Smooth muscle cell (in vitro differentiated cells): Measurements from ENCODE around the gene POLD2. TPM values are rescaled to one million over a fixed set of nuclear protein-coding genes. Genes with fewer than 3 reads are reported as not detected.

Experiments
- DNase-seq: peaks from one replicate; lab custom pipeline; 2025; ENCODE audit not compliant: unreplicated experiment; lab: John Stamatoyannopoulos, UW
- H2AFZ ChIP-seq: fragments of 200-600 bp; sonication (generic); 2 replicates; pipeline ENCODE4 v1.6.0; 2016; ENCODE audit warnings: antibody characterized with exemption, low read depth, mild to moderate bottlenecking
- H3F3A ChIP-seq: fragments of 200-600 bp; sonication (generic); 2 replicates; pipeline ENCODE4 v1.6.0; 2017; ENCODE audit warnings: antibody characterized with exemption, low read depth
- H3K27ac ChIP-seq: fragments of 200-600 bp; sonication (generic); 2 replicates; pipeline ENCODE4 v1.5.1; 2016; ENCODE audit warnings: low read depth, mild to moderate bottlenecking
- H3K27me3 ChIP-seq: fragments of 200-600 bp; sonication (generic); 2 replicates; pipeline ENCODE4 v1.6.1; 2016; ENCODE audit warnings: low read depth, mild to moderate bottlenecking
- H3K36me3 ChIP-seq: fragments of 200-600 bp; sonication (generic); 2 replicates; pipeline ENCODE4 v1.5.1; 2016; ENCODE audit warnings: low read depth
- H3K4me1 ChIP-seq: fragments of 200-600 bp; sonication (generic); 2 replicates; pipeline ENCODE4 v1.5.1; 2016; ENCODE audit warnings: low read depth
- H3K4me2 ChIP-seq: fragments of 200-600 bp; sonication (generic); 2 replicates; pipeline ENCODE4 v1.6.0; 2016; ENCODE audit warnings: mild to moderate bottlenecking
- H3K4me3 ChIP-seq: fragments of 200-600 bp; sonication (generic); 2 replicates; pipeline ENCODE4 v1.5.1; 2016; ENCODE audit warnings: mild to moderate bottlenecking
- H3K79me2 ChIP-seq: fragments of 200-600 bp; sonication (generic); 2 replicates; pipeline ENCODE4 v1.6.0; 2016; ENCODE audit warnings: low read depth, mild to moderate bottlenecking
- H3K9ac ChIP-seq: fragments of 200-600 bp; sonication (generic); 2 replicates; pipeline ENCODE4 v1.6.0; 2016; ENCODE audit warnings: low read depth
- H3K9me3 ChIP-seq: fragments of 200-600 bp; sonication (generic); replicated peaks from 2 replicates; pipeline ENCODE4 v1.5.1; 2016; ENCODE audit warnings: low read depth
- H4K20me1 ChIP-seq: fragments of 200-600 bp; sonication (generic); 2 replicates; pipeline ENCODE4 v1.6.0; 2016; ENCODE audit warnings: low read depth
- WGBS: methylation state at CpG from one replicate; pipeline ENCODE4 v1.1.7; 2016; ENCODE audit warnings: low lambda C conversion rate; 5-methylcytosine and 5-hydroxymethylcytosine counted together
- polyA plus RNA-seq: library from polyadenylated mRNA; unstranded; fragments of >200 nt; fragmentation: Nextera tagmentation; extraction: Ambion mirVana; gene quantifications from 2 replicates; pipeline ENCODE4 v1.2.1, GENCODE V29; 2016
- total RNA-seq: library from RNA; depleted of rRNA; stranded (reverse); fragments of >200 nt; gene quantifications from 2 replicates; pipeline ENCODE4 v1.2.3, GENCODE V29; 2014
- TF ChIP-seq, protein P1 (sequence below): fragments of 200-600 bp; sonication (generic); IDR thresholded peaks from 2 replicates; pipeline ENCODE4 v1.5.1; 2017; ENCODE audit warnings: borderline replicate concordance, mild to moderate bottlenecking, antibody characterized with exemption; ENCODE audit not compliant: insufficient read depth, poor library complexity, severe bottlenecking

POLD2 gene
- total and polyA plus RNA-seq, 2 experiments from 2014 or later, result 45.5 to 151 TPM

DNA sequence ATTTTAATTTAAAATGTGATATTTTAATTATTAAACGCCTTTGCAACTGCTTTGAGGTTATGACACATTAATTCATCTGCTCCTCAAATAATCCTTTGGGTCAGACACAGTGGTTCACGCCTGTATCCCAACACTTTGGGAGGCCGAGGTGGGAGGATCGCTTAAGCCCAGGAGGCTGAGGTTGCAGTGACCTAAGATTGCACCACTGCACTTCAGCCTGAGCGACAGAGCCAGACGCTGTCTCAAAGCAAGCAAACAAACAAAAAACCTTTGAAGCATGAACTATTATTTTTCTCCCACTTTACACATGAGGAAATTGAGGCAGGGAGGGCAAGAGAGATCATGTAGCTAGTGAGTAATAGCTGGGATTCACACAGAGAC is 1.5 kb upstream of the POLD2 start:
- peaks cover 8% of the 10 kb centered on the region for H3K9me3 ChIP-seq
- H3K9ac ChIP-seq, result no peak overlapping the region
- H3K79me2 ChIP-seq, result peaks cover 17% of the 10 kb centered on the region
- no peak overlapping the region for H3K4me2 ChIP-seq
- no peak overlapping the region for H2AFZ ChIP-seq
- no peak for DNase-seq
- no peak overlapping the region for H3K4me3 ChIP-seq
- H3K4me1 ChIP-seq, result peaks cover 12% of the 10 kb centered on the region
- H3K27me3 ChIP-seq, result no peaks in the 10 kb centered on the region
- 93% methylated on average over 6 of the region's 6 CpGs for whole genome bisulfite sequencing
- no peaks in the 10 kb centered on the region for H4K20me1 ChIP-seq
- no peak overlapping the region for H3K27ac ChIP-seq
- TF ChIP-seq, protein P1, sequence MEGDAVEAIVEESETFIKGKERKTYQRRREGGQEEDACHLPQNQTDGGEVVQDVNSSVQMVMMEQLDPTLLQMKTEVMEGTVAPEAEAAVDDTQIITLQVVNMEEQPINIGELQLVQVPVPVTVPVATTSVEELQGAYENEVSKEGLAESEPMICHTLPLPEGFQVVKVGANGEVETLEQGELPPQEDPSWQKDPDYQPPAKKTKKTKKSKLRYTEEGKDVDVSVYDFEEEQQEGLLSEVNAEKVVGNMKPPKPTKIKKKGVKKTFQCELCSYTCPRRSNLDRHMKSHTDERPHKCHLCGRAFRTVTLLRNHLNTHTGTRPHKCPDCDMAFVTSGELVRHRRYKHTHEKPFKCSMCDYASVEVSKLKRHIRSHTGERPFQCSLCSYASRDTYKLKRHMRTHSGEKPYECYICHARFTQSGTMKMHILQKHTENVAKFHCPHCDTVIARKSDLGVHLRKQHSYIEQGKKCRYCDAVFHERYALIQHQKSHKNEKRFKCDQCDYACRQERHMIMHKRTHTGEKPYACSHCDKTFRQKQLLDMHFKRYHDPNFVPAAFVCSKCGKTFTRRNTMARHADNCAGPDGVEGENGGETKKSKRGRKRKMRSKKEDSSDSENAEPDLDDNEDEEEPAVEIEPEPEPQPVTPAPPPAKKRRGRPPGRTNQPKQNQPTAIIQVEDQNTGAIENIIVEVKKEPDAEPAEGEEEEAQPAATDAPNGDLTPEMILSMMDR, result no peak
- H3F3A ChIP-seq, result peaks cover 6% of the 10 kb centered on the region
- no peaks in the 10 kb centered on the region for H3K36me3 ChIP-seq

DNA sequence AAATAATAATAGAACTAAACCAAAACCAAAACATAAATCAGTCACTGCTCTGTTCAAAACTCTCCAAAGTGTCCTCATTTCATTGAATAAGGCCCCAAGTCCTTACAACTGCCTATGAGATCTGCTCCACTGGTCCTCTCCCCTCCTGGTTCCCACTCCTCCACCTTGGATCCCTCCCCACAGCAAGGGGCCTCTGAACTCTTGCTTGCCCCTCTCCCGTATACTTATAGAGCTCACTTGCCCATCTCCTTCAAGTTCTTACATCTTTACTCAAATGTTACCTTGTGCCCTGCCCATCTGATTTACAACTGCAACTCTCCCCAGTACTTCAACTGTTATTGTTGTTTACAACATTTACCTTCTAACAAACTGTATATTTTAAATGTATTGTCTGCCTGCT is 819 bp downstream of the POLD2 start:
- peaks cover 6% of the 10 kb centered on the region for H3F3A ChIP-seq
- TF ChIP-seq, protein P1, result no peak
- peaks cover 12% of the 10 kb centered on the region for H3K4me1 ChIP-seq
- H3K9me3 ChIP-seq, result peaks cover 4% of the 10 kb centered on the region
- no peaks in the 10 kb centered on the region for H3K36me3 ChIP-seq
- H3K4me2 ChIP-seq, result peak overlapping the region; percentile 97
- no peaks in the 10 kb centered on the region for H4K20me1 ChIP-seq
- H2AFZ ChIP-seq, result peak overlapping the region; percentile 15
- peak overlapping the region; percentile 73 for H3K9ac ChIP-seq
- WGBS, result 41% methylated on average over 1 of the region's 1 CpG
- H3K4me3 ChIP-seq, result peak overlapping the region; percentile 73
- no peaks in the 10 kb centered on the region for H3K27me3 ChIP-seq
- peaks cover 17% of the 10 kb centered on the region for H3K79me2 ChIP-seq
- DNase-seq, result no peak
- peak overlapping the region; percentile 62 for H3K27ac ChIP-seq

DNA sequence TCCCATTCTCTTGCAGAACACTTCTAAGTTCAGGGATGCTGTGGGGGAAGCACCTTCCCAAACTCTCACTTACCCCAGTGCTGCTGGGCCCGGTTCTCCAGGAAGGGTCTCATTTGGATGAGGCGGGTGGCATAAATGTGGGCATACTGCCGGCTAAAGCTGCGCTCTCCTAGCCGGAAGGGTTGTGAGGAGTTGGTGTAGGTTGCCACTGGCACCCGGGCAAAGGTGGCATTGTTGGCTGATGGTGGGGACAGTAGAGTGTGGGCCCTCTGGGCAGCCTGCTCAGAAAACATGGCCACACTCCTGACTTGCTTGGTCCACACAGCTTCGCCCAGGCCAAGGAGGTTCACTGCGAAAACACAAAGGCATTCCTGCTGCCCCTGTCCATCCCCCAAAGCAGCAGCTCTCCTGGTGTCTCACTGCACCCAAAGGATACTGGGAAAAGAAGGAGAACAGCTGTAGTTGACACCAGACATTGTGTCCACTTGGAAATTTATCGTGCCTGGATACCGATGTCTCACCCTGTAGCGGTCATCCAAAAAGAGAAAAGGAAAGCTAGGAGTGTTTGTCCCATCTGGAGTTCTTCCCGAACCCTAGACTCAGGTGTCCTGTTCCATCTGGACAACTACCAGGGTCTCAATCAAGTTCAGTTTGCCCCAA is 1.5 kb downstream of the POLD2 start:
- no peak for DNase-seq
- WGBS, result 95% methylated on average over 12 of the region's 12 CpGs
- no peak overlapping the region for H3K9ac ChIP-seq

More for the DNA sequence above, 1.5 kb downstream of the POLD2 start:
- Histone ChIP-seq H3F3A (peaks cover 6% of the 10 kb centered on the region), H3K27ac (no peak overlapping the region), H3K4me2 (peak overlapping the region; percentile 97), H3K79me2 (peaks cover 17% of the 10 kb centered on the region), H3K9me3 (no peaks in the 10 kb centered on the region), H3K36me3 (no peaks in the 10 kb centered on the region), H2AFZ (no peak overlapping the region), H3K27me3 (no peaks in the 10 kb centered on the region), H3K4me3 (peak overlapping the region; percentile 73), H4K20me1 (no peaks in the 10 kb centered on the region), H3K4me1 (peaks cover 12% of the 10 kb centered on the region)
- TF ChIP-seq, protein P1, result no peak
